Epithelial cell of esophagus (primary cell): Measurements from ENCODE around the gene VDAC2.

Experiments
- DNase-seq: peaks from one replicate; pipeline ENCODE4 v3.0.0; 2010; ENCODE audit warnings: low read depth
- H3K4me3 ChIP-seq: 2 replicates; pipeline ENCODE4 v1.5.1; 2011; ENCODE audit warnings: mild to moderate bottlenecking, low read length, control low read depth
- TF ChIP-seq, protein P1 (sequence below): IDR thresholded peaks from 2 replicates; pipeline ENCODE4 v1.5.1; 2011; ENCODE audit warnings: low read depth, mild to moderate bottlenecking, low read length, control low read depth, inconsistent platforms; ENCODE audit not compliant: insufficient read depth; ENCODE audit errors: missing control alignments

VDAC2 gene

DNA sequence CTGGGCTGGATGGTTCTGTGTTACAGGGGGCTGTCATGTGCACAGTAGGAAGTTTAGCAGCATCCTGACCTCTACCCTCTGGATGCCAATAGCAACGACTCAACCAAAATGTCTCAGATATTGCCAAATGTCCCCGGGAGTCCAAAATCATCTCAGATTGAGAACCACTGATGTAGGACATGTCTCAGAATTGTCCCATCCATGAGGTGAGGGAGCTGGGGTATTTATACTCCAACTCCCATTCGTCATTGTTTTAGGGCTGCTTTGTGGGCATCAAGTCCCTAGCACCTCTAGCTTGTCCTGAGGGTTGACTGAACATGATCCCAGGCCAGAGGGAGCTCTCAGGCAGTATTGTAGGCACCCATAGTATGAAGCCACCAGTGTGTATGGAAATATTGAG lies 50.4 kb downstream of the VDAC2 start:
- TF ChIP-seq, protein P1, sequence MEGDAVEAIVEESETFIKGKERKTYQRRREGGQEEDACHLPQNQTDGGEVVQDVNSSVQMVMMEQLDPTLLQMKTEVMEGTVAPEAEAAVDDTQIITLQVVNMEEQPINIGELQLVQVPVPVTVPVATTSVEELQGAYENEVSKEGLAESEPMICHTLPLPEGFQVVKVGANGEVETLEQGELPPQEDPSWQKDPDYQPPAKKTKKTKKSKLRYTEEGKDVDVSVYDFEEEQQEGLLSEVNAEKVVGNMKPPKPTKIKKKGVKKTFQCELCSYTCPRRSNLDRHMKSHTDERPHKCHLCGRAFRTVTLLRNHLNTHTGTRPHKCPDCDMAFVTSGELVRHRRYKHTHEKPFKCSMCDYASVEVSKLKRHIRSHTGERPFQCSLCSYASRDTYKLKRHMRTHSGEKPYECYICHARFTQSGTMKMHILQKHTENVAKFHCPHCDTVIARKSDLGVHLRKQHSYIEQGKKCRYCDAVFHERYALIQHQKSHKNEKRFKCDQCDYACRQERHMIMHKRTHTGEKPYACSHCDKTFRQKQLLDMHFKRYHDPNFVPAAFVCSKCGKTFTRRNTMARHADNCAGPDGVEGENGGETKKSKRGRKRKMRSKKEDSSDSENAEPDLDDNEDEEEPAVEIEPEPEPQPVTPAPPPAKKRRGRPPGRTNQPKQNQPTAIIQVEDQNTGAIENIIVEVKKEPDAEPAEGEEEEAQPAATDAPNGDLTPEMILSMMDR: no peak

DNA sequence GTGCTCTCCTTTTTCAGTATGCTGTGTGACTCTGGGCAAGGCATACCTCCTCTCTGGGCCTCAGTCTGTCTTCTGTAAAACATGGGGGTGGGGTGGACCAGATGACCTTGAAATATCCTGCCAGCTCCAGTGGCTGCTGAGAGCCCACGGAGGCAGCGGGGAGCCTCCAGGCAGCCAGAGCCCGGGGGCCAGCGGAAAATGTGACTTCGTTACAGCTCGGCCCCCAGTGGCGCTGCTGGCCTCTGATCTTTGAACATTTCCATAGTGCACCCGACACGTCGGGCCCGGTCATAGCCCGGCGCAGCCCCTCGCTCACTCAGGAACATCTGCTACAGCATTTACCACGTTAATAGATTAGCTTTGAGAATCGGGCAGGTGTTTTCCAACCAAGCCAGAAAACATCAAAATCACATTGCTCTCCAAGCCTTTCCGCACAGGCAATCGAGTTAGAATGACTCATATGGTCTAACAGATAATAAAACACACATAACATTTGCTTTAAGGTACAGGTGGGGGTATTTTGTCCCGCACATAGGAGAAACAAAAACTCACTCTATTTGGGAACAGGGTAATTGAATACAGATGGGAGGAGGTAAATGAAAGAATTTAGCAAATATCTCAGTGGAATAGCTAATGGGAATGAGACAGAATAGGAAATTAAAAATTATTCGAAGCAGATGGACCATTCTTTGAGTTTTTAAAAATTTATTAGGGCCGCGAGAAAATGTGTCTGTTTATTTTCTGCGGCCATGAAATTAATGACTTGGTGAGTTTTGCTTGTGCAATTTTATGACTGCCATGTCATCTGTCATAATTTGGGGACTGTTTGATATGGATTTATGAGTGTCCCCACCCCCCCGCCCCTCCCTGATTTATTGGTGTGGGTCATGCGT lies 51.5 kb downstream of the VDAC2 start:
- TF ChIP-seq, protein P1: no peak
- H3K4me3 ChIP-seq: no peak overlapping the region
- no peak for DNase-seq

More for the DNA sequence above, 50.4 kb downstream of the VDAC2 start:
- no peak for DNase-seq
- no peak overlapping the region for H3K4me3 ChIP-seq

DNA sequence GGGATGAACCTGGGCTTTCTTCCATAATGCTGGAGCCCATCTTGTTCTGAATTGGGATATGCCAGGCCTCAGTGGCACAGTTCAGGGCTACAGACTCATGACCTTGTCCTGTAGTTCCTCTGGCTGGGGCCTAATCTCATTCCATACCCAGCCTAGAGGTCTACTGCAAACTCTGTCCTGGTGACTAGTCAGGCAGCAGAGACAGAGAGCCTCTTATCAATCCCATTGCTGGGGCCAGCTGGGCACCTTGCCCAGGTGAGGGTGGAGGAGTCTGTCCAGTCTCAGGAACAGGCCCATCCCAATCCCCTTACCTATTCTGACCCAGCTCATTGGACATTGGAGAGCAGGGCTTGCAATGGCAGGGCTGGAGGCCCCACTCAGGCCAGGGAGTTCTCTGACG lies 53.2 kb downstream of the VDAC2 start:
- TF ChIP-seq, protein P1: no peak
- H3K4me3 ChIP-seq: no peak overlapping the region
- no peak for DNase-seq

DNA sequence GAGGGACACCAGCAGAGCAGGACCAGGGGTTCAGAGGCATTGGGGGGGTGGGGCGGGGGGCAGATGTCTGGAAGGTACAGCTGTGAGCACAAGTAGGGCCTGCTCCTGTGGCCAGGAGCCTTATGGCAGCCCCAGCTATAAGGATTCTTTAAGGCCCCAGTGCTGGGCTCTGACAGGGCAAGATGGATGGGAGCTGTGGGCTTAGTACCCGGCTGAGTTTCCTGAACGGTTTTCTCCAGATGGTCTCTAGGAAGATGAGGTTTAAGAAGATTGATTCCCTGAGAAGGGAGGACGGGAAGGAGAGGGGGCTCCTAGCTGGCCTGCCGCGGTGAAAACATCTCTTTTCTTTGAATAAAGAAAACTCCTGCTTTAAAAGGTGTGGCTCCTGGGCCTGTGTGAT lies 55.3 kb downstream of the VDAC2 start:
- H3K4me3 ChIP-seq: no peak overlapping the region
- DNase-seq: no peak
- TF ChIP-seq, protein P1: no peak

DNA sequence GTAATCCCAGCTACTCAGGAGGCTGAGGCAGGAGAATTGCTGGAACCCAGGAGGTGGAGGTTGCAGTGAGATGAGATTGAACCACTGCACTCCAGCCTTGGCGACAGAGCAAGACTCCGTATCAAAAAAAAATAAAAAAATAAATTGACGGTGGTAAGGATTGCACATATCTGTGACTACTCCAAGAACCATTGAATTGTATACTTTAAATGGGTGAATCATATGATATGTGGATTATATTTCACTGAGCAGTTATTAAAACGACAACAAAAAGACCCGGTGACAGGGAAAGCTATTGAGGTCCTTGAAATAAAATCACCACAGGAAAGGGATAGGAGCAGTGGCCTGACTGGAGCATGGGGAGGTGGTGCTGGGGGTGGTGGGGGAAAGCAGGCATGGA lies 56.3 kb downstream of the VDAC2 start:
- TF ChIP-seq, protein P1: no peak

DNA sequence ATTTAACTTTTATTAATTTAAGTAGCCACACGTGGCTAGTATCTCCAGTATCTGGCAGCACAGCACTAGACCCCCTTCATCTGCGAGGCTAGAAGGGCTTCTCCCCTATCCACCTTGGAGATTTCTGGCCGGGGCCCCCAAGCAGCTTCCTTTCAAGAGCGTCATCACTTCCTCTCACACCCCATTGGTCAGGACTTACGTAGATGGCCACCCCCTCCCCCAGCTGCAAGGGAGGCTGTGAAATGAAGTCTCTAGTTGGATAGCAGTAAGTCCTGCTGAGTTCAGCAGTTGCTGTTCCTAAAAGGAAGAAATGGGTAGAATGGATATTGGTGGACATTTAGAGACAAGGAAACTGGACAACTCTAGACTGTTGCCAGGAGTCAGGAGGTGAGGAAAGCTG lies 59.0 kb downstream of the VDAC2 start:
- no peak overlapping the region for H3K4me3 ChIP-seq
- TF ChIP-seq, protein P1: no peak
- DNase-seq: no peak

More for the DNA sequence above, 56.3 kb downstream of the VDAC2 start:
- DNase-seq: no peak
- no peak overlapping the region for H3K4me3 ChIP-seq

DNA sequence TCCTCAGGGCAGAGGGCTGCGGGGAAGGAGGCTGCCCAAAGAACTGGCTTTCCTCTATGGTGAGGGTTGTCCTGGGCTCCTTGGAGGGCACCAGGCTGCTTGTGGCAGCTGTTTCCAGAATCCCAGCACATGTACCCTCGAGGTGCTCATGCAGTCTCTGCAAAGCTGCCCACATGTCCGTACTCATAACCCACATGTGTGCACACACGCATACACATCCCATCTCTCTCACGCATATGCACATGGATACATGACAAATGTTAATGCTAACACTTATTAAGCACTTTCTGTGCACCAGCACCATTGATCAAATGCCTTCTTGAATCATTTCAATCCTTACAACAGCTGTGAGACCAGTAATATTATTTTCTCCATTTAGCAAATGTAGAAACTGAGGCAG lies 61.5 kb downstream of the VDAC2 start:
- no peak for DNase-seq
- H3K4me3 ChIP-seq: no peak overlapping the region
- TF ChIP-seq, protein P1: no peak
